GM12872 (cell line): ENCODE measurements around the gene DMC1.

Source experiments
- CTCF ChIP-seq: IDR thresholded peaks from 3 replicates; pipeline ENCODE4 v1.5.1; 2011; ENCODE audit warnings: low read depth, mild to moderate bottlenecking, low read length, moderate library complexity; ENCODE audit not compliant: insufficient read depth

Gene DMC1

GRCh38 chr22:38469306-38469781 lies 100.6 kb downstream of the DMC1 start:
- TF ChIP-seq CTCF = no peak
